SH-SY5Y (cell line): ENCODE data around the gene GJB4.

Source experiments
- GATA2 ChIP-seq: IDR thresholded peaks from 2 replicates; pipeline ENCODE4 v1.6.1; 2011; ENCODE audit warnings: mild to moderate bottlenecking, low read depth, low read length
- GATA3 ChIP-seq: IDR thresholded peaks from 2 replicates; pipeline ENCODE4 v1.6.1; 2011; ENCODE audit warnings: low read depth, mild to moderate bottlenecking, low read length, moderate library complexity

DNA sequence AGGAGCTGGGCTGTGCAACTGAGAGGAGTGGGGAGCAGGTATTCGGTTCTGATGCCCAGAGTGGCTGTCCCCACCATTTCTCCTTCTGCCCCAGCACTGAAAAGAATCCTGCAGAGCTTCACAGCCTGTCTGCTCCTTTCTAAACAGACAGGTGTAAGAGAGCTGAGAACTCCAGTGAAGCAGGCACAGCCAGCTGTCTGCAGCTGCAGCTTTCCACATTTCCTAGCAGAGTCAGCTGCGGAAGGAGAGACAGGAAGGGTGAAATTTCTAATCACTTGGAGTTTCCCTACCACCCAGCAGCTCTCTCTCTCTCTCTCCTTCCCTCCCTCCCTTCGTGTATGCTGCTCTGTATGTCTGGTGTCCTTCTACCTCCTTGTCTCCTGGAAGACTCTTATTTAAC is 45.2 kb upstream of the GJB4 start:
- TF ChIP-seq GATA2 (no peak), GATA3 (no peak)
